CD4-positive, CD25-positive, alpha-beta regulatory T cell (primary cell): ENCODE measurements around the gene EPHB2. TPM values are rescaled to one million over a fixed set of nuclear protein-coding genes. Genes with fewer than 3 reads are reported as not detected.

Experiments used
- ATAC-seq, 2 donors: fragments of 150-1000 bp; cut with Tn5 transposase; one replicate each; pipeline ENCODE4 v1.10.0; 2021; ENCODE audit warnings: low read depth in 2 of 2, moderate number of reproducible peaks in 2 of 2, moderate library complexity in 1 of 2
- DNase-seq, 3 donors: peaks; one replicate each; pipeline versions ENCODE4 v3.0.0 to v3.0.0-alpha.2; 2012 to 2022; ENCODE audit warnings: mixed read lengths in 1 of 3
- H3K27ac ChIP-seq: one replicate; pipeline ENCODE4 v1.7.0; 2013; ENCODE audit warnings: mild to moderate bottlenecking, low read length; ENCODE audit not compliant: insufficient read depth, poor library complexity, severe bottlenecking
- H3K27me3 ChIP-seq: one replicate; pipeline ENCODE4 v1.7.0; 2013; ENCODE audit warnings: low read length; ENCODE audit not compliant: control insufficient read depth, insufficient read depth
- H3K36me3 ChIP-seq: one replicate; pipeline ENCODE4 v1.7.0; 2013; ENCODE audit warnings: mild to moderate bottlenecking, low read length, moderate library complexity; ENCODE audit not compliant: control insufficient read depth, insufficient read depth
- H3K4me1 ChIP-seq: 2 replicates; pipeline ENCODE4 v1.7.0; 2013; ENCODE audit warnings: mild to moderate bottlenecking, low read length; ENCODE audit not compliant: insufficient read depth, control insufficient read depth, poor library complexity, severe bottlenecking
- H3K4me3 ChIP-seq: one replicate; pipeline ENCODE4 v1.7.0; 2013; ENCODE audit warnings: low read depth, mild to moderate bottlenecking, low read length, moderate library complexity
- H3K9me3 ChIP-seq, 2 experiments: 1 replicate in 1 of 2; 2 replicates in 1 of 2; pipeline ENCODE4 v1.7.0; 2013; ENCODE audit warnings: low read length in 2 of 2, mild to moderate bottlenecking in 1 of 2, moderate library complexity in 1 of 2; ENCODE audit not compliant: control insufficient read depth in 2 of 2
- H3K27ac Mint-ChIP-seq, 3 donors: one replicate each; pipeline ENCODE4 v1.8.0; 2020 to 2022; ENCODE audit warnings: mild to moderate bottlenecking in 3 of 3, mixed read lengths in 3 of 3, moderate library complexity in 2 of 3
- H3K27me3 Mint-ChIP-seq: one replicate; pipeline ENCODE4 v1.8.0; 2022; ENCODE audit warnings: mild to moderate bottlenecking, mixed read lengths
- H3K36me3 Mint-ChIP-seq: one replicate; pipeline ENCODE4 v1.8.0; 2020; ENCODE audit warnings: mixed read lengths
- H3K4me1 Mint-ChIP-seq, 4 donors: one replicate each; pipeline ENCODE4 v1.8.0; 2020 to 2022; ENCODE audit warnings: mixed read lengths in 4 of 4, mild to moderate bottlenecking in 1 of 4
- H3K4me3 Mint-ChIP-seq, 4 donors: one replicate each; pipeline ENCODE4 v1.8.0; 2020 to 2022; ENCODE audit warnings: mild to moderate bottlenecking in 4 of 4, mixed read lengths in 4 of 4, moderate library complexity in 3 of 4
- H3K9me3 Mint-ChIP-seq, 7 donors: one replicate each; pipeline ENCODE4 v1.8.0; 2020 to 2022; ENCODE audit warnings: mixed read lengths in 7 of 7, mild to moderate bottlenecking in 3 of 7, moderate library complexity in 2 of 7
- polyA plus RNA-seq, 4 donors: library from polyadenylated mRNA; unstranded; fragments of 300-500 nt; fragmentation: Illumina TruSeq; gene quantifications; one replicate each; pipeline ENCODE4 v1.2.3, GENCODE V29; 2021
- total RNA-seq: library from RNA; stranded (reverse); gene quantifications from one replicate; pipeline ENCODE4 v1.2.3, GENCODE V29; 2022

EPHB2 gene
- total and polyA plus RNA-seq, 5 donors from 2014 or later, result not detected

DNA sequence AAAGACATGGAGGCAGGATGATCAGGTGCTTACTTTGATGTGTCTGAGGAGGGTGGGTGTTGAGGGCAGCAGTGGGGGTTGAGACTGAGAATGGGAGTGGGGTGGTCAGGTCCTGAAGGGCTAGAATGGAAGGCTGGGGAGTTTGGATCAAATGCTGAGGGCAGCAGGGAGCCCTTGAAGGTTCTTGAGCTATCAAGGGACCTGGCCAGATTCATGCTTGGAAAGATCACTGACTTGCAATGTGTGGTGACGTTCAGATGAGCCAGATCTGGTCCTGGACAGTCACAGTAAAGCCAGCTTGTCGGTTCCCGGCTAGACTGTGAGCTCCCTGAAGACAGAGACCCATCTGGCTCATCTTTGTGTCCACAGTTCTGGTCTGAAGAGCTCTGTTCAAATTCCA is 3.8 kb downstream of the EPHB2 start:
- Histone ChIP-seq H3K4me1 (peaks cover 6% of the 10 kb centered on the region), H3K9me3 (no peaks in the 10 kb centered on the region), H3K36me3 (no peaks in the 10 kb centered on the region), H3K4me3 (no peak overlapping the region), H3K27ac (no peak overlapping the region), H3K27me3 (peaks cover 8% of the 10 kb centered on the region)
- no peak for ATAC-seq
- H3K4me3 Mint-ChIP-seq, result no peak overlapping the region
- peaks cover 0 to 9% (median 0%) of the 10 kb centered on the region in 4 donors for H3K4me1 Mint-ChIP-seq
- H3K36me3 Mint-ChIP-seq, result no peaks in the 10 kb centered on the region
- peaks cover 0 to 2% (median 0%) of the 10 kb centered on the region in 7 donors for H3K9me3 Mint-ChIP-seq
- peaks cover 43% of the 10 kb centered on the region for H3K27me3 Mint-ChIP-seq
- DNase-seq, result no peak
- H3K27ac Mint-ChIP-seq, result no peak overlapping the region

DNA sequence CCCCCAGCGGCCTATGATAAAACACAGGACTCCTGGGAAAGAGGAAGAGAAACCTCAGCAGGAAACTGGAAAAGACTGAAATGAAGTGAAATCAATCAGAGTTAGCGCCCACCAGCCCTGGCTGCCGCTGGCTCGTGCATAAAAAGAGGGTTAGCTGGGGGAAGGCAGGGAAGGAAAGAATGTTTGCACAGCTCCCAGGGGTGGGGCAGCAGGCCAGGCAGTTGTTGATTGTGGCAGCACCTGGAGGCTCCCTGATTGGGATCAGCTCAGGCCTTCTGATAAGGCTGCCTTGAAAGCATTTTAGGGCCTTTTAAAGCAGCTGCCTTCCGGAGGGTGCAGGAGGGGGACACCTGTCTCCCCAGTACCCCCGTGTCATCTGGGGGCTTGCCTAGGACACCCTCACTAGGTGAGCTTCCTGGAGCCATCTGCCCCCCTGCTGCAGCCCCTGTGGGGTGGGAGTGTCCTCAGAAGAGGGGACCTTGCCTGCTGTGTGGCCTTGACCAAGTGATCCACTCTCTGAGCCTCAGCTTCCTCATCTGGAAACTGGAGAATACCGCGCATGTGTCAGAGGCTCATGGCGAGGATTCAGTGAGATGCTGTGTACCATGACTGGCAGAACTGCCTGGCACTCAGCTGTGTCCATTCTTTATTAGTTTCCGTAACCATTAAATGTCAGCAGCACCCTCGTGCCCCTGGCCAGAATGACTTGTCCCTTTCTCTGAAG is 6.6 kb downstream of the EPHB2 start:
- peaks cover 0 to 2% (median 0%) of the 10 kb centered on the region in 7 donors for H3K9me3 Mint-ChIP-seq
- Histone ChIP-seq H3K9me3 (no peaks in the 10 kb centered on the region), H3K27me3 (peaks cover 2% of the 10 kb centered on the region), H3K4me1 (no peaks in the 10 kb centered on the region), H3K36me3 (no peaks in the 10 kb centered on the region), H3K4me3 (no peak overlapping the region), H3K27ac (no peak overlapping the region)
- no peaks in the 10 kb centered on the region for H3K36me3 Mint-ChIP-seq
- H3K4me3 Mint-ChIP-seq, result no peak overlapping the region
- DNase-seq (no peak), ATAC-seq (no peak)
- H3K27ac Mint-ChIP-seq, result no peak overlapping the region
- peaks cover 0 to under 1% (median 0%) of the 10 kb centered on the region in 4 donors for H3K4me1 Mint-ChIP-seq
- peaks cover 32% of the 10 kb centered on the region for H3K27me3 Mint-ChIP-seq

DNA sequence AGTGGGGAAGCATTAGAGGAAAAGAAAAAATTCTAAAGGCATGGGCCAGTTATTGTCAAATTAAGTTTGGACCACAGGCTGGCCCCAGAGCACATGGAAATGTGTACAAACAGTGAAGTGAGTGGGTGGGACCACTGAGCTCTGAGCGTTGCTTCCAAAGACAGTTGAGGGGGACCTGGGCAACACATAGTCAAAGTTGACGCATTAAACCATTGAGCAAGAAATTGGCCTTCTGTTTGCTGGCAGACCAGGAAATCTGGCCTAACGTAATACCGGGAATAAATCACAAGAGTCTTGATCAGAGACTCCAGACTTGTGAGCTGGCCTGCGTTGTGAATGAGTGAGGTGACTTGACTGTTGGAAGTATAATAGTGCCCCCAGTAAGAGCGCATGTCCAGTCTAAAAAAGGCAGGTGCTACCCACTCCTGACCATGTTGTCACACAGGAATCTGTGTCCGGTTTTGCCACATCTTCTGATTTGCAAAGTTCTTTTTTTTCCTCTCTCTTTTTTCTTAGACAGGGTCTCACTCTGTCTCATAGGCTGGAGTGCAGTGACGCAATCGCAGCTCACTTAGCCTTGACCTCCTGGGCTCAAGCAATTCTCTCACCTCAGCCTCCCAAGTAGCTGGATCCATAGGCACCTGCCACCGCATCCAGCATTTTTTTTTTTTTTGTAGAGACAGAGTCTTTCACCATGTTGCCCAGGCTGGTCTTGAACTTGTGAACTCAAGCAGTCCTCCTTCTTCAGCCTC is 10.7 kb downstream of the EPHB2 start:
- Mint-ChIP-seq H3K36me3 (no peaks in the 10 kb centered on the region), H3K9me3 (no peaks in the 10 kb centered on the region), H3K27ac (no peak overlapping the region), H3K4me3 (no peak overlapping the region), H3K4me1 (no peaks in the 10 kb centered on the region), H3K27me3 (peaks cover 6% of the 10 kb centered on the region)
- no peak overlapping the region for H3K4me3 ChIP-seq
- no peaks in the 10 kb centered on the region for H3K27me3 ChIP-seq
- ATAC-seq (no peak), DNase-seq (no peak)
- H3K4me1 ChIP-seq, result no peaks in the 10 kb centered on the region
- no peaks in the 10 kb centered on the region for H3K9me3 ChIP-seq
- H3K36me3 ChIP-seq, result no peaks in the 10 kb centered on the region
- no peak overlapping the region for H3K27ac ChIP-seq

DNA sequence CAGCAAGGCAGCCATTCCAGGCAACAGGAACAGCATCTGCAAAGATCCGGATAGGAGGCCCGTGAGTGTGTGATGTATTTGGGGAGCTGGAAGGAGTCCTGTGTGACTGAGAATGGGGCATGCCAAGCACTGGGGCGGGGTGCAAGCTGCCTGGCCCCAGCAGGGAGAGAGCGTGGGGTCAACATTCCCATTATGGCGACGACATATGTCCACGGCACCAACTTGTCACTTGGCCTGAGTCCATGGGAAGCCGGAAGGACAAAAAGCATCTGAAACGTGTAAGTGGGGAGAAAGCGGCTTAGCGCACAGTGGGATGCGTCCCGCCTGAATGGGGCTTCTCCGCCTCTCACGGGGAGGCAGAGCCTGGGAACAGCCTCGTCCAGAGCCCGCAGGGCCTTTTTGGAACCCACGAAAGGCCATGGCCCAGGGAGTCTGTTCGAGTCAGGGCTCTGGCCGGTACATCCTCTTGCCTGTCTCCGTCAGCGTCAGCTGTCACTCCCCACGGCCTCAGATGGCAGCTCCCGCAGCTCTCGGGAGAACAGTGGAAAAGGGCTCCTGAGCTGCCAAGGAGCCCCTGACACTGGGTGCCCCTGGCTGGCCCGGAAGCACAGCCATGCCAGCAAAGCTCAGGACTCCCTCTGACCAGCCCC is 12.4 kb downstream of the EPHB2 start:
- no peak overlapping the region for H3K27ac Mint-ChIP-seq
- DNase-seq, result no peak
- peaks cover 6% of the 10 kb centered on the region for H3K27me3 Mint-ChIP-seq
- no peaks in the 10 kb centered on the region for H3K4me1 Mint-ChIP-seq
- no peaks in the 10 kb centered on the region for H3K36me3 Mint-ChIP-seq
- H3K36me3 ChIP-seq, result no peaks in the 10 kb centered on the region
- no peaks in the 10 kb centered on the region for H3K27me3 ChIP-seq
- no peak overlapping the region for H3K4me3 Mint-ChIP-seq
- no peaks in the 10 kb centered on the region for H3K4me1 ChIP-seq
- H3K27ac ChIP-seq, result no peak overlapping the region
- H3K4me3 ChIP-seq, result no peak overlapping the region
- H3K9me3 ChIP-seq, result no peaks in the 10 kb centered on the region
- no peak for ATAC-seq
- no peaks in the 10 kb centered on the region for H3K9me3 Mint-ChIP-seq

DNA sequence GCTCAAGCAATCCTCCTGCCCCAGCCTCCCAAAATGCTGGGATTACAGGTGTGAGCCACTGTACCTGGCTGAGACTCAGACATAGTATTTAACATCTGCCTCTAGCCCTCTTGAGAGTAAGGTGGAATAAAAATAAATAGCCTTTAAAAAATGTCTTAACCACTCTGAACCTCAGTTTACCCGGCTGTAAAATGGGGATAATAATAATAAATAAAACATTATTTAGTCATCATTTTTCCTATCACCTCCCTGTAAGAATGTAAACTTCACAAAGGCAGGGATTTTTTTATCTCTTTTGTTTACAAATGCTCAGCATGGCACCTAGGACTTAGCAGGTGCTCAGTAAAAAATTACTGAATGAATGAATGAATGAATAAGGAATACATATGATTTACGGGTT is 17.2 kb downstream of the EPHB2 start:
- Mint-ChIP-seq H3K36me3 (no peaks in the 10 kb centered on the region), H3K4me1 (no peaks in the 10 kb centered on the region), H3K27ac (no peak overlapping the region), H3K27me3 (peaks cover 6% of the 10 kb centered on the region), H3K4me3 (no peak overlapping the region), H3K9me3 (no peaks in the 10 kb centered on the region)
- Histone ChIP-seq H3K4me1 (no peaks in the 10 kb centered on the region), H3K9me3 (no peaks in the 10 kb centered on the region), H3K36me3 (no peaks in the 10 kb centered on the region), H3K4me3 (no peak overlapping the region), H3K27ac (no peak overlapping the region), H3K27me3 (no peaks in the 10 kb centered on the region)
- DNase-seq (no peak), ATAC-seq (no peak)

DNA sequence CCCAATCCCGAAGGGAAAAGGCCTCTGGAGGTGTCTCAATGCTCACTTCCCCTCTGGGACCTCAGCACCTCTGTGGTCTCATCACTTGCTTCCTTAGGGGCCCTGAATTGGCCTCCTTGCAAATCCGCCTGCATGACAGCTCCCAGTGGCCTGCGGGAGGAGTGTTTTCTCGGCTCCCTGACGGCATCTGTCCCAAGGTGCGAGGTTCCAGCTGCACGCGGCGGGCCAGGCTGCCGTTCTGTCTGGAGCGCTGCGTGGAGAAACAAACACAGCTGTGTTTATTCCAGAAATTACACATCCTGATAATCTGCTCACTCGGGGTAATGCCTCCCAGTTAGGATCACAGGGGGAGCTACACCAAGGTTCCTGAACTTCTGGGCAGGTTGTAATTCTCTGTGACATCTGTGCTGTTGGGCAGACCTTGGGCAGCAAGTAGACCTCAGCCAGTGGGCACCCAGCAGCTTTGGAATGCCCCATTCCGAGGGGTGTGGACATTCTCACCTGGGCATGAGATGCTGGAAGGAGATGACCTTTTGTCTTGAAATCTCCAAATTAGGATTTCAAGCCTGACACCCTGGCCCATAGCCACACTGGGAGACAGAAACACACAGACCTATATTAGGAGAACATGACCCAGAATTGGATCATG is 18.2 kb downstream of the EPHB2 start:
- no peaks in the 10 kb centered on the region for H3K36me3 Mint-ChIP-seq
- no peaks in the 10 kb centered on the region for H3K9me3 Mint-ChIP-seq
- Histone ChIP-seq H3K4me3 (no peak overlapping the region), H3K27ac (no peak overlapping the region), H3K27me3 (no peaks in the 10 kb centered on the region), H3K4me1 (no peaks in the 10 kb centered on the region), H3K36me3 (no peaks in the 10 kb centered on the region), H3K9me3 (no peaks in the 10 kb centered on the region)
- H3K27me3 Mint-ChIP-seq, result peaks cover 5% of the 10 kb centered on the region
- ATAC-seq (no peak), DNase-seq (no peak)
- H3K27ac Mint-ChIP-seq, result no peak overlapping the region
- no peak overlapping the region for H3K4me3 Mint-ChIP-seq
- no peaks in the 10 kb centered on the region for H3K4me1 Mint-ChIP-seq

DNA sequence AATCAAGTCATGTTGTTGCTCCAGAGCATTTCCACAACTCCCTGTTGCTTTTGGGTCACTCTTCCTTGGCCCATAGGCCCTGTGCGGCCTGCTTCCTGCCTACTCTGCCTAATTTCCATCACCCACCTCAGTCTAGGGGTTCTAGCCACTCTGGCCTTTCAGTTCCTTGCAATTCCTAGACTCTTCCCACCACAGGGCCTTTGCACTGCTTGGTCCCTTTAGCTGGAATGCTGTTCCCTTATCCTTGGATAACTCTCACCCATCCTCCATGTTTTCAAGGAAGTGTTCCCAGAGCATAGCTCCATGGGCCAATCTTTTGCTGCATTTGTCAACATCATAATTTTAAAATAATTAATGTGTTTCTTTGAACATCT is 18.7 kb downstream of the EPHB2 start:
- Histone ChIP-seq H3K27ac (no peak overlapping the region), H3K4me3 (no peak overlapping the region), H3K27me3 (no peaks in the 10 kb centered on the region), H3K9me3 (no peaks in the 10 kb centered on the region), H3K36me3 (no peaks in the 10 kb centered on the region), H3K4me1 (no peaks in the 10 kb centered on the region)
- no peaks in the 10 kb centered on the region for H3K9me3 Mint-ChIP-seq
- H3K27ac Mint-ChIP-seq, result no peak overlapping the region
- DNase-seq (no peak), ATAC-seq (no peak)
- no peaks in the 10 kb centered on the region for H3K27me3 Mint-ChIP-seq
- no peak overlapping the region for H3K4me3 Mint-ChIP-seq
- no peaks in the 10 kb centered on the region for H3K36me3 Mint-ChIP-seq
- H3K4me1 Mint-ChIP-seq, result no peaks in the 10 kb centered on the region
